HG03571 (cell line): ENCODE measurements around the gene TFEB.

Source experiments
- ATAC-seq: cut with Tn5 transposase; IDR thresholded peaks from one replicate; pipeline ENCODE4 v1.9.1; 2021; ENCODE audit not compliant: unreplicated experiment

Gene TFEB

DNA sequence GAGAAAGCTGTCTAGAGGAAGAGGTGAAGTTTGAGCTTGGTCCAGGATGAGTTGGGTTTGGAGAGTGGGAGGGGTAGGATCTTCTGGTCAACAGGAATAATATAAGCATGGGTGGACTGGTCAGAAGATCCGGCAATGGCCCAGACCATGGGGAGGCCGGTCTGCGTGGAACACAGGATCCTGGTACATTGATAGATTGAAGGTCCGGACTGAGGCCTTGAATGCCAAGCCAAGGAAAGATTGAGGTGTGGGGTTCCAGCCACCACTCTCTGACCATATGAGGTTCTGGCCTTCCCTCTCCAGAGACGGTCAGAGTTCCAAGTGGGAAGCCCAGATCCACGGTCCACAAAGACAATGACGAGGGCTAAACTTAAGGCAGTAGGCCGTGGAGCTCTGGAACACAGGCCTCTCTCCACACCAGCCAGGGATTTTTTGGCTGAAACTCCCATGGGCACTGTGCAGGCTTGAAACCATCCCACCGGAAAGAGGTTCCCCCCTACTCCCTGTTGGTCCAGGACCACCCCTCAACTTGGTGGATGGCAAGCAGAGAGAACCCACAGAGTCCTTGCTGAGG, 94.0 kb downstream of the TFEB start:
- ATAC-seq, result no peak

GRCh38 chr6:41640426-41640825, 95.0 kb downstream of the TFEB start:
- ATAC-seq, result no peak

- ATAC-seq, result no peak
These were observed 95.5 kb downstream of the TFEB start for GRCh38 chr6:41639809-41640371.

DNA sequence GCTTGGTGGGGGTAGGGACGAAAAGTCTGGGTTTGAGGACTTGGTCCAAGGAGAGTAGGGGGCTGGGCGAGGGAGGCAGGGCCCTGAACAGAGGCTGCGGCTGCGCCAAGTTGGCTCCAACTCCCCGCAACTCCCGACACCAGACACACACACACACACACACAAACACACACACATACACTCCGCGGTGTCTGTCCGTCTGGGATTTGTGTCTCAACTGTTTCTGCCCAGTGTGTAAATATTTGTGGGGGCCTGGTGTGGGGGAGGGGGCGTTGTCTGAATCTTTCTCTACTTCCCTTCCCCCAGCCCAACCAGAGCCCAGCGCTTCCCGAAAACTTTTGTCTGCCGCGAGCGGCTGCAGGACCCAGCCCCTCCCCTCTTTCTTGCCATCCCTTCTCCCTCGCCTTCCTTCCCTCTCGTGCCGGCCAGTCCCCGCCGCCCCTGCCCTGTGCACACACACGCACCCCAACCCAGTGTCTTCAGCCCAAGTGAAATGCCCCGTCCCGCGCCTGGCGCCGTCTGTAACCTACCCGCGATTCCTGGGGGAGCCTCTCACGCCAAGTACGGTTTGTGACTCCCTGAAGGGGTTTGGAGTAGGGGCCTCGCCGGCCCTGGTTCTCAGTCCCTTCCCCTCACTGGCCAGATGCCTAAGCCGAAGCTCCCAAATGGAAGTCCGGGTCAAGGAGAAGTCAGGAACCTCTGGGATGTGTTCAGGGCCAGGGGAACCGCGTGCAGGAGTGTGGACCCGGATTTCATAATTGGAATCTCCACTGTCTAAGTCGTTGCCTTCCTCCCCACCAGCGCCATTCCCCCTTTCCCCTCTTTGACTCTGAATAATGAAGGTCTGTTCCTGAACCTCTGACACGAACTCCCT, 96.2 kb downstream of the TFEB start:
- no peak for ATAC-seq

DNA sequence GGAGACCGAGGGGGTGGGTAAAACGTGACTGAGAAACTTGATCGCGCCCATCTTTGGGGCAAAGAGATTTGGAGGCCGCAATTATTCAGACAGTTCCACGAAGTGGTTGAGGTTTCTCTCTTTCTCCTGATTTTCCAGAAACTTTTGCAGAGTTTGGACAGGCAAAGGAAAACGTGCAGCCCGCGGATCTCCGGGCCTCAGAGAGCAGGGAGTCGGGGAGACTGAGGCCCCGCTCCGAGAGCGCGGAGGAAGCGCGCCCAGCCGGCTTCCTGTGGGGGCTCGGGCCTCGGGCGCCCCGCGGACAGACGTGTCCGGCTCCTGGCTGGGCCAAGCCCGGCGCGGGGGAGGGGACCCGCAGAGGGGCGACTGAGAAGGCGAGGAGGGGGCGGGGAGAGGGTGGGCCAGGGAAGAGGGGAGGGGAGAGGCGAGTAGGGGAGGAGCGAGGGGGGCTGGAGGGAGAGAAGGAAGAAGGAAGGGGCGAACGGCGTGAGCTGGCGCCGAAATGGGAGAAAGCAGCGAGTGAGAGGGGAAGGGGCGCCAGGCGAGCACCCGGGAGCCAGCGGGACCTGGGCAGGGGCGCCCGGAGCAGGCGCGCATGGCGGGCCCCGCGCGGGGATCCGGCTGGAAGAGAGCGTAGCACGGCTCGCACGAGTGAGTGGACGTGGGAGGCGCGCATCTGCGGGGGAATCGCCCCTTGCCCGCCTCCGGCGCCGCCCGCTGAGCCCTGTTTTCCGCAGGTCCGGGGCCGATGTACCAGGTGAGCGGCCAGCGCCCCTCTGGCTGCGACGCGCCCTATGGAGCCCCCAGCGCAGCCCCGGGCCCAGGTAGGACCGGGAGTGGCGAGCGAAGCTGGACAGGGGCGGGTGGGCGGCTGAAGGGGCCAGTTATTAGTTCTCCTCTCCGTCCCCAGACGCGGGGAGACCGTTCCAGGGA, 97.1 kb downstream of the TFEB start, which contains the start of gene MDFI:
Gene MDFI (plus strand): TSS at position 467 of the 933 bp plus-strand sequence. CDS start 282 bp downstream, at position 749.
- ATAC-seq, result no peak

DNA sequence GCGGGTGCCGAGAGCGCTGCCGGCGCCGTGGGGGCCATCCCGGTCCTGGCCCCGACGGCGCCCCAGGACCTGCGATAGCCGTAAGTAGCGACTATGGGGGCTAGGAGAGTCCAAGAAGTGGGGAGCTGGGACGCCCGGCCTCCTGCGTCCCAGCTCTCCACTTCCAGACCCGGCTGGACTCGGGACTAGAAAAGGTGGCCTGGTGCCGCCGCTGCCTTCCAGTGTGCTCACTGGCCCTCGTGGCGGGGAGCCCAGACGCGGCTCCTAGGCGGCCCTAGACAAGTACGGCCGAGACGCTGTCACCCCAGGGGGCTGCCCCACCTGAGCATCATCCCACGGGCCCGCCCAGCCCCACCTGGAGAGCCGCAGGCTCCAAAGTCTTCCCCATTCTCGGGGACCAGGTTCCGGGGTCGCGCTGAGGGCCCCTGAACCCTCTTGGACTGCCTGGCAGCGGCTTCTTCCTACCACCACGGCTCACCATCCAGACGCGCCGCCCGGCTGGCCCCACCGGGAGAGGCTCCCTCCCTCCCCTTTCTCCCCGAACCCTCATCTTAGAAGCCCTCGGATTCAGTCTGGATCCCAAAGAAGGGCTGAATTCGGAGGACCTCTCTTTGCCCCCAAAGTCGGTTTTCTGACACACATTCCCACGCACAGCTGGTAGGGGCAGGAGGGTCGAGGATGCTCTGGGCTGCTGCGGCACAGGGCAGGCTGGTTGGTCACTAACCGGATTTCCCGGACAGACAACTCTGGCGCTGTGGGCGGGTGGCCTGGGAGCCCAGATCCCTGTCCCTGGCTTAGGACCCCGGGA, 98.0 kb downstream of the TFEB start:
- no peak for ATAC-seq

DNA sequence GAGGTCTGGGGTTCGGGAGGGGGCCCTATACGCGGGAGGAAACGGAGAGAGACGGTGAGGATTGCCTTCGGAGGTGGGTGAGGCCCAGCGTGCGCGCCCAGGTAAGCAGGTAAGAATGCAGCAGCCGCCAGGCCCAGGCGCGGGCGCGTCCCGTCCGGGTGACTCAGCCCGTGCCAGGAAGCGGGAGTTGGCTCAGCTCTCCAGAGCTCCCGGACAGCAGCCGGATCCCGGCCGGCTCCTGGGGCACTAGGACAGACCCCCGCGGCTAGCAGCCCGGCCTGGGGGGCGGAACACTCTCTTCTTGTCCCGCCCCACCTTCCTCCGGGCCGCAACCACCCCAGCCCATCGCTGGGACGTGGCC, 98.6 kb downstream of the TFEB start:
- ATAC-seq, result no peak

GRCh38 chr6:41635365-41635764, 100.0 kb downstream of the TFEB start:
- ATAC-seq, result no peak

DNA sequence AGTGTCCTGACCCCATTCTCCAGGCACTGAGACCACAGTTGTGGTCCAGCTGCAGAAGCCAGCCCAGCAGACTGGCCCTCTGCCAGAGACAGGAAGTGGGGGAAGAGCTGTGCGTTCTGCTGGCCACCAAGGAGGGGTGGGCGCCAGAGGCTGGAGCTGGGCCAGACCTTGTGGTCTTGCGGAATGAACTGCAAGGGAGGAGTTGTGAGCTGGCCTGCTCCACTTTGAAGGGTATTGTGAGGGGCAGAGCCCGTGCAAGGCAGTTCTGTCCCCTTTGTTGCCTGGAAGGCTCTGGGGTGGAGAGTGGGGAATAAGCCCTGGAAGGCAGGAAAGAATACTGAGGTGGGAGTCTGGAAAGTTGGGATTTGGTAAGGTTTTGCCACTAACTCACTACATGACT, 100.8 kb downstream of the TFEB start:
- no peak for ATAC-seq
